GM23338 (cell line): Measurements from ENCODE around the gene FEZF2.

ENCODE experiments used
- CREB1 ChIP-seq: fragments of 250-450 bp; sonication (Bioruptor Pico); IDR thresholded peaks from 2 replicates; pipeline ENCODE4 v1.5.0; 2020; ENCODE audit warnings: low read depth, mild to moderate bottlenecking, moderate library complexity
- CTCF ChIP-seq, 2 experiments: fragments of 200-600 bp in 1 of 2; sonication (generic) in 1 of 2; conservative IDR thresholded peaks; 2 replicates each; pipeline versions ENCODE4 v1.5.1 to v1.6.1; 2016 to 2017; ENCODE audit warnings: antibody characterized with exemption in 2 of 2, low read depth in 2 of 2, mild to moderate bottlenecking in 2 of 2, moderate library complexity in 1 of 2
- ETS1 ChIP-seq: IDR thresholded peaks from 2 replicates; pipeline ENCODE4 v1.6.1; 2016; ENCODE audit warnings: antibody characterized with exemption
- EZH2 ChIP-seq: fragments of 200-600 bp; sonication (generic); IDR thresholded peaks from one replicate; pipeline ENCODE4 v1.8.0; 2017; ENCODE audit warnings: antibody characterized with exemption, mild to moderate bottlenecking, low read depth; ENCODE audit not compliant: unreplicated experiment
- EZH2phosphoT487 ChIP-seq: fragments of 200-600 bp; sonication (generic); IDR thresholded peaks from one replicate; pipeline ENCODE4 v1.8.1; 2018; ENCODE audit warnings: antibody characterized with exemption; ENCODE audit not compliant: unreplicated experiment
- JUNB ChIP-seq: IDR thresholded peaks from one replicate; pipeline ENCODE4 v1.6.1; 2016; ENCODE audit warnings: antibody characterized with exemption; ENCODE audit not compliant: unreplicated experiment
- NANOG ChIP-seq: IDR thresholded peaks from 2 replicates; pipeline ENCODE4 v1.6.1; 2016; ENCODE audit warnings: antibody characterized with exemption, borderline replicate concordance
- POLR2AphosphoS5 ChIP-seq: IDR thresholded peaks from 2 replicates; pipeline ENCODE4 v1.6.1; 2016; ENCODE audit warnings: antibody characterized with exemption, low read depth
- REST ChIP-seq: IDR thresholded peaks from one replicate; pipeline ENCODE4 v1.6.1; 2018; ENCODE audit warnings: antibody characterized with exemption; ENCODE audit not compliant: unreplicated experiment
- ZNF114 ChIP-seq: fragments of 250-450 bp; sonication (Bioruptor Pico); IDR thresholded peaks from 2 replicates; pipeline ENCODE4 v1.5.0; 2020; ENCODE audit warnings: mild to moderate bottlenecking, moderate library complexity

GRCh38 chr3:62379321-62379798 is 6.0 kb upstream of the FEZF2 start:
- TF ChIP-seq CTCF (conservative IDR thresholded peaks at IDR 0.05; ENCODE audit: low read depth in 2 of 2) (no peak), EZH2 (peak; percentile 80), ZNF114 (CRISPR knock-in tag) (no peak), CREB1 (no peak), POLR2AphosphoS5 (no peak), EZH2phosphoT487 (peak; percentile 48), REST (no peak), JUNB (no peak), ETS1 (no peak), NANOG (no peak)
